ENCODE measurements around the gene USP21.

USP21 gene

DNA sequence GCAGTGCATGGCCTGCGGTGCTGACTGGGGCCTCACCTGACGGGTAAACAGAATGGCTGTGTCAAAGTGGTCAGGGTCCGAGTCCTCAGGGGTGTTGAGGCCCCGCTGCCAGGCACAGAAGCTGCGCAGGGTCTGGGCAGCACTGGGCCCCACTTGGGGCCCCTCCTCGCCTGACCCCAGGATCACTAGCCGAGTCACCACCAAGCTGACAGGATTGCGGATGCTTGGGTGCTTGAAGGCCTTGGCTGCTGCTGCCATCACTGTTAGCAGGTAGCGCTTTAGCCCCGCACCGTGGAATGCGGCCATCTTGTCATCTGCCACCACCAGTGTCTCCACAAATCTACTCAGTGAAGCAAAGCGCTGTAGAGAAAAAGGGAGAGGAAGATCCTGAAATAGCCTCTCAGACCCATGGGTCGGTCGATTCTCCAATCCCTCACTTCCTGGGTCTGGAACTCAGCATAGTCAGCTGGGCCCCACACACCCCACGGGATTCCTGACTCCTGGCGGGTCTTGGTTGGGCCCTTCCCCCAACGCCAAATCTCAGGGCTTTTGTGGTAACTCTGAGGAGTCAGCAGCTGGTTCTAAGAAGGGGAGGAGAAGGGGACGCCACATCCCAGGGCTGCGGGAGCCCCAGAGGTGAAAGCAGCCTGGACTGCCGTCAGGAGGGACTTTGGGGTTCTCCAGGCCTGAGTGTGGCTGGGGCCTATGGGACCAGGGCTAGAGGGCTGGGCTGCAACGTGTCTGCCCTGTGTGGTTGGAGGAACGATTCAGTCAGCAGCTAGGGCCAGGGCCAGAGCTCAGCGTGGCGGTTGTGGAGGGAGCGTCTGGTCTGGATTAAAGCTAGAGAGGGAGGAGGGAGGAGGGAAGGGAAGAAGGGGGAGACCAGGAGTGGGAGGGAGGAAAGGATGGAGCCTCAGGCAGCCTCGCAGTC, 37.5 kb downstream of the USP21 start:
- H4K20me1 ChIP-seq (ENCODE audit: insufficient read depth, low read length) = no peaks in the 10 kb centered on the region
- H3K4me1 ChIP-seq (ENCODE audit: low read length) = peaks cover 20% of the 10 kb centered on the region
- H3K79me2 ChIP-seq (ENCODE audit: low read length) = peaks cover 2% of the 10 kb centered on the region; the same call in 1 of the 2 replicates
- 0 out of 2 replicates have a peak, but pooled peaks cover 4% of the 10 kb centered on the region for H3F3A ChIP-seq (ENCODE audit: insufficient read depth, low read length)
- no peak overlapping the region for H2AFZ ChIP-seq (ENCODE audit: low read length)
- no peak for DNase-seq
- H3K9ac ChIP-seq (ENCODE audit: low read length) = no peak overlapping the region
- TF ChIP-seq EZH2 (optimal IDR thresholded peaks at IDR 0.05; ENCODE audit: low read depth, low read length) (no peak), EZH2phosphoT487 (IDR thresholded peaks at IDR 0.05; ENCODE audit: low read length) (no peak)
- TF ChIP-seq, protein P1, sequence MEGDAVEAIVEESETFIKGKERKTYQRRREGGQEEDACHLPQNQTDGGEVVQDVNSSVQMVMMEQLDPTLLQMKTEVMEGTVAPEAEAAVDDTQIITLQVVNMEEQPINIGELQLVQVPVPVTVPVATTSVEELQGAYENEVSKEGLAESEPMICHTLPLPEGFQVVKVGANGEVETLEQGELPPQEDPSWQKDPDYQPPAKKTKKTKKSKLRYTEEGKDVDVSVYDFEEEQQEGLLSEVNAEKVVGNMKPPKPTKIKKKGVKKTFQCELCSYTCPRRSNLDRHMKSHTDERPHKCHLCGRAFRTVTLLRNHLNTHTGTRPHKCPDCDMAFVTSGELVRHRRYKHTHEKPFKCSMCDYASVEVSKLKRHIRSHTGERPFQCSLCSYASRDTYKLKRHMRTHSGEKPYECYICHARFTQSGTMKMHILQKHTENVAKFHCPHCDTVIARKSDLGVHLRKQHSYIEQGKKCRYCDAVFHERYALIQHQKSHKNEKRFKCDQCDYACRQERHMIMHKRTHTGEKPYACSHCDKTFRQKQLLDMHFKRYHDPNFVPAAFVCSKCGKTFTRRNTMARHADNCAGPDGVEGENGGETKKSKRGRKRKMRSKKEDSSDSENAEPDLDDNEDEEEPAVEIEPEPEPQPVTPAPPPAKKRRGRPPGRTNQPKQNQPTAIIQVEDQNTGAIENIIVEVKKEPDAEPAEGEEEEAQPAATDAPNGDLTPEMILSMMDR (IDR thresholded peaks at IDR 0.05; ENCODE audit: low read length) = no peak
- H3K9me2 ChIP-seq (replicated peaks; ENCODE audit: insufficient read depth, low read length) = no peaks in the 10 kb centered on the region
- no peak overlapping the region for H3K4me3 ChIP-seq (ENCODE audit: low read length)
- H3K36me3 ChIP-seq (replicated peaks; ENCODE audit: insufficient read depth, low read length) = no peaks in the 10 kb centered on the region
- H3K27ac ChIP-seq (ENCODE audit: low read length) = no peak overlapping the region
- no peak overlapping the region for H3K4me2 ChIP-seq (ENCODE audit: low read depth, low read length)
- no peaks in the 10 kb centered on the region for H3K27me3 ChIP-seq (replicated peaks; ENCODE audit: insufficient read depth, low read length)
- H3K9me3 ChIP-seq (replicated peaks; ENCODE audit: insufficient read depth, low read length) = no peaks in the 10 kb centered on the region

DNA sequence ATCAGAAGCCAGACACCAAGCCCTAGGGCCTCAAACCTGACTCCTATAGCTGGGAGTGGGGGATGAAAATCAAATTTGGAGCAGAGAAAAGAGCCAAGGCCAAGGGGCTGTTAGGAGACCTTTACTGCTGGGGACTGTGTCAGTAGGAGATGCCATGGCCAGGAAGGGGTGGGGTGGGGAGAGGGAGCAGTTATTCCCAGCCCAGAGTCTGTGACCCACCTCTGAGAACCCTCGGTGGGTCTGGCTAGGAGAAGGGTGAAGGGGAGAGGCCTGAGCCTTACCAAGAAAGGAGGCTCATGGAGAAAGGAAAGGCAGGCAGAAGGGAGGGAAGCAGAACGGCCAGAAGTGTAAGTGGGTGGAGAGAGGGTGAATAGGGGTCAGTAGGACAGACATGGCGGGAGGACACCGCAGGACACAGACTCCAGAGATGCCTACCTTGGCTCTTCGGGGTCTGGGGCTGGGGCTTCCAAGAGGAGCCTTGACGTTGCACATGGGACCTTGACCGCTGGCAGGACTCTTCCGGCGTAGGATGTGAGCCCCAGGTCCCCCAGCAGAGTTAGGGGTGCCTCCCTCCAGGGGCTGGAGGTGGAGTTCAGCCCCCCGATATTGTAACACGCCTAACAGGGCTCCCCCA, 38.4 kb downstream of the USP21 start:
- Histone ChIP-seq H4K20me1 (ENCODE audit: insufficient read depth, low read length) (no peaks in the 10 kb centered on the region), H3K27ac (ENCODE audit: low read length) (no peak overlapping the region), H3K4me1 (ENCODE audit: low read length) (peaks cover 19% of the 10 kb centered on the region)

DNA sequence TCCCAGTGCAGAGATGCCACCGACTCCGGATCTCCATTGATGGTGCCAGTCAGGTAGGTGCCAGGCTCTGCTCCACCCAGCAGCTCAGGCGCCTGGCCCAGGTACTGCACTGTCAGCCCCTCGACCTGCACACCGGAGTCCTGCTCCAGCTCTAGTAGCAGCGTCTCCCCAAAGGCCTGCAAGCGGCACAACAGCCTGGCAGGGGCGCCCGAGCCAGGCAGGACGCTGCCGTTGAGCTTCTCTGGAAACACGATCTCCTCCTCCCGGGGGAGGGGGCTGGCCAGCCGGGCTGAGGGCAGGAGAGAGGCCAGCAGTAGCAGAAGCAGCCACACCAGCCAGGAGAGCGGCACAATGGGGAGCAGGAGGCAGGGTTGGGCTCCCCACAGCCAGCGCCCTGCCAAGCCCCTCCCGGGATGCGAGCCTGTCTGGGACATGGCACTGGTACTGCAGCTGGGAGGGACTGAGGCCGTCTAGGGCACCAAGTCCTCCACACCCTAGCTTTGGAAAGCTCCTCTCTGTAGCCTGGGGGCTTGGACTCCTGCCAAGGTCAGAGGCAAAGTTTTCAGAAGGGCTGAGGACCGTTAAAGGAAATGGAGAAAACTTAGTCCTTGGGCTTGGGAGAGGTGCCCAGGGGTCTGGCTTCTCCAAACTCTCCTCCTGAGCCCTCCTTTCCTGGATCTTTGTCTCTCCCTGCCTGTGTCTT, 39.0 kb downstream of the USP21 start:
- no peak overlapping the region for H3K4me3 ChIP-seq (ENCODE audit: low read length)
- H3K36me3 ChIP-seq (replicated peaks; ENCODE audit: insufficient read depth, low read length) = no peaks in the 10 kb centered on the region
- no peak for DNase-seq
- H3K27me3 ChIP-seq (replicated peaks; ENCODE audit: insufficient read depth, low read length) = no peaks in the 10 kb centered on the region
- no peak overlapping the region for H2AFZ ChIP-seq (ENCODE audit: low read length)
- TF ChIP-seq, protein P1 (IDR thresholded peaks at IDR 0.05; ENCODE audit: low read length) = no peak
- TF ChIP-seq EZH2phosphoT487 (IDR thresholded peaks at IDR 0.05; ENCODE audit: low read length) = no peak
- TF ChIP-seq EZH2 (optimal IDR thresholded peaks at IDR 0.05; ENCODE audit: low read depth, low read length) = no peak
- peaks cover 19% of the 10 kb centered on the region for H3K4me1 ChIP-seq (ENCODE audit: low read length)
- H3K9me3 ChIP-seq (replicated peaks; ENCODE audit: insufficient read depth, low read length) = no peaks in the 10 kb centered on the region
- H3K9me2 ChIP-seq (replicated peaks; ENCODE audit: insufficient read depth, low read length) = no peaks in the 10 kb centered on the region
- no peak overlapping the region for H3K27ac ChIP-seq (ENCODE audit: low read length)
- H3K4me2 ChIP-seq (ENCODE audit: low read depth, low read length) = no peak overlapping the region
- peaks cover 15% of the 10 kb centered on the region for H3K79me2 ChIP-seq (ENCODE audit: low read length)
- 0 out of 2 replicates have a peak, but pooled peaks cover 4% of the 10 kb centered on the region for H3F3A ChIP-seq (ENCODE audit: insufficient read depth, low read length)
- no peaks in the 10 kb centered on the region for H4K20me1 ChIP-seq (ENCODE audit: insufficient read depth, low read length)
- no peak overlapping the region for H3K9ac ChIP-seq (ENCODE audit: low read length)

More for the DNA sequence above, 38.4 kb downstream of the USP21 start:
- no peak for DNase-seq
- H3K9me2 ChIP-seq (replicated peaks; ENCODE audit: insufficient read depth, low read length) = no peaks in the 10 kb centered on the region
- no peak overlapping the region for H3K4me3 ChIP-seq (ENCODE audit: low read length)
- H3K4me2 ChIP-seq (ENCODE audit: low read depth, low read length) = no peak overlapping the region
- 0 out of 2 replicates have a peak, but pooled peaks cover 4% of the 10 kb centered on the region for H3F3A ChIP-seq (ENCODE audit: insufficient read depth, low read length)
- H3K9ac ChIP-seq (ENCODE audit: low read length) = no peak overlapping the region
- TF ChIP-seq EZH2 (optimal IDR thresholded peaks at IDR 0.05; ENCODE audit: low read depth, low read length) (no peak), EZH2phosphoT487 (IDR thresholded peaks at IDR 0.05; ENCODE audit: low read length) (no peak)
- TF ChIP-seq, protein P1 (IDR thresholded peaks at IDR 0.05; ENCODE audit: low read length) = no peak
- peaks cover 9% of the 10 kb centered on the region for H3K79me2 ChIP-seq (ENCODE audit: low read length)
- no peaks in the 10 kb centered on the region for H3K27me3 ChIP-seq (replicated peaks; ENCODE audit: insufficient read depth, low read length)
- no peaks in the 10 kb centered on the region for H3K9me3 ChIP-seq (replicated peaks; ENCODE audit: insufficient read depth, low read length)
- no peak overlapping the region for H2AFZ ChIP-seq (ENCODE audit: low read length)
- H3K36me3 ChIP-seq (replicated peaks; ENCODE audit: insufficient read depth, low read length) = no peaks in the 10 kb centered on the region

All from MM.1S (cell line).